Measurements from ENCODE around the gene CDK5R1.

DNA sequence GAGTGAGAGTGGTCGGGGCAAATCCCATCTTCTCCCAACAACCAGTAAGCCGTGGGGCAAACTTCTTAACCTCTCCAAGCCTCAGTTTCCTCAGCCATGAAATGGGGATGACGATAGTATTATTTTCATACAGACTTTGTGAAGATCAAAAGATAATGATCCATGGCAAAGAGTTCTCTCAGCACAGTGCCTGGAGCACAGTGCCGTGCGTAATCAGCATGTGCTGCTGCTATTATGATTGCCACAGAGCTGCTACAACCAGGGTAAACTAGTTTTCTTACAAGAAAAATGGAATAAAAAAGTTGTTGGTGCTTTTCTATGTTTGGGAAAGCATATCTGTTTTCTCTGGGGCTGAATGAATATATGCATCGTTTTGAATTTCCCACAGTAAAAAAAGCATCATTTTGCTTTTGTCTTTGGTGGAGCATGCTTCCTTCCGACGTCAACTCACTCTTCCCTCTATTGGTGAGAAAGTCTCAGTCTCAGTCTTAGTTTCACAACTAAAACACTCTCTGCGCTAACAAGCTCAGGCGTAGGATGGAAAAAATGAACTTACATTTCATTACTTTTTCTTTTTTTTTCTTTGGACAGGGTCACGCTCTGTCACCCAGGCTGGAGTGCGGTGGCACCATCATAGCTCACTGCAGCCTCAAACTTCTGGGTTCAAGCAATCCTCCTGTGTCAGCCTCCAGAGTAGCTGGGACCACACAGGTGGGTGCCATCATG is 37.2 kb downstream of the CDK5R1 start:
- no peak for TF ChIP-seq CTCF (IDR thresholded peaks at IDR 0.05)
- TF ChIP-seq EZH2 (IDR thresholded peaks at IDR 0.05; ENCODE audit: borderline replicate concordance, insufficient read depth, low read depth, low read length, poor library complexity, severe bottlenecking), result no peak
